ENCODE results near the gene MTPN. TPM values are rescaled to one million over a fixed set of nuclear protein-coding genes. Genes with fewer than 3 reads are reported as not detected.

MTPN gene
- polyA plus RNA-seq, 1 experiment: 99.4 TPM

GRCh38 chr7:135886345-135887132, 90.6 kb downstream of the MTPN start:
- no peak for TF ChIP-seq CTCF (IDR thresholded peaks at IDR 0.05; ENCODE audit: insufficient read depth, low read depth, low read length)
- no peaks in the 10 kb centered on the region; the same call in 1 of the 2 replicates for H3K27me3 ChIP-seq (ENCODE audit: control insufficient read depth, insufficient read depth, low read length)
- no peaks in the 10 kb centered on the region for H3K36me3 ChIP-seq (ENCODE audit: control insufficient read depth, insufficient read depth, low read length)
- ChIA-PET CTCF (no interaction called here), POLR2A (no interaction called here)
- H3K4me3 ChIP-seq (ENCODE audit: low read depth, low read length): no peak overlapping the region
- no peak for DNase-seq (ENCODE audit: low read depth)

- no peak for DNase-seq (ENCODE audit: low read depth)
- Histone ChIP-seq H3K4me3 (ENCODE audit: low read depth, low read length) (no peak overlapping the region), H3K27me3 (ENCODE audit: control insufficient read depth, insufficient read depth, low read length) (no peaks in the 10 kb centered on the region; the same call in 1 of the 2 replicates), H3K36me3 (ENCODE audit: control insufficient read depth, insufficient read depth, low read length) (no peaks in the 10 kb centered on the region)
- ChIA-PET POLR2A (no interaction called here), CTCF (no interaction called here)
- TF ChIP-seq CTCF (IDR thresholded peaks at IDR 0.05; ENCODE audit: insufficient read depth, low read depth, low read length): no peak
Observed at GRCh38 chr7:135884495-135885232, 92.5 kb downstream of the MTPN start.

- DNase-seq (ENCODE audit: low read depth): no peak
Observed at GRCh38 chr7:135879233-135879632, 97.9 kb downstream of the MTPN start.

GRCh38 chr7:135878284-135878683, 98.9 kb downstream of the MTPN start:
- no peak for TF ChIP-seq CTCF (IDR thresholded peaks at IDR 0.05; ENCODE audit: insufficient read depth, low read depth, low read length)
- DNase-seq (ENCODE audit: low read depth): no peak
- Histone ChIP-seq H3K36me3 (ENCODE audit: control insufficient read depth, insufficient read depth, low read length) (no peaks in the 10 kb centered on the region), H3K4me3 (ENCODE audit: low read depth, low read length) (no peak overlapping the region), H3K27me3 (ENCODE audit: control insufficient read depth, insufficient read depth, low read length) (no peaks in the 10 kb centered on the region)
- ChIA-PET CTCF (no interaction called here), POLR2A (no interaction called here)

More at GRCh38 chr7:135879233-135879632, 97.9 kb downstream of the MTPN start:
- Histone ChIP-seq H3K4me3 (ENCODE audit: low read depth, low read length) (no peak overlapping the region), H3K27me3 (ENCODE audit: control insufficient read depth, insufficient read depth, low read length) (no peaks in the 10 kb centered on the region), H3K36me3 (ENCODE audit: control insufficient read depth, insufficient read depth, low read length) (no peaks in the 10 kb centered on the region)
- no peak for TF ChIP-seq CTCF (IDR thresholded peaks at IDR 0.05; ENCODE audit: insufficient read depth, low read depth, low read length)
- POLR2A ChIA-PET: no interaction called here
- CTCF ChIA-PET: no interaction called here

- TF ChIP-seq CTCF (IDR thresholded peaks at IDR 0.05; ENCODE audit: insufficient read depth, low read depth, low read length): no peak
- POLR2A ChIA-PET: no interaction called here
- Histone ChIP-seq H3K4me3 (ENCODE audit: low read depth, low read length) (no peak overlapping the region), H3K27me3 (ENCODE audit: control insufficient read depth, insufficient read depth, low read length) (no peaks in the 10 kb centered on the region), H3K36me3 (ENCODE audit: control insufficient read depth, insufficient read depth, low read length) (no peaks in the 10 kb centered on the region)
- no peak for DNase-seq (ENCODE audit: low read depth)
- CTCF ChIA-PET: no interaction called here
Observed at GRCh38 chr7:135877805-135878204, 99.4 kb downstream of the MTPN start.

Data from BJ (cell line).